Body of pancreas (tissue), 4 donors: ENCODE measurements around the gene ADIG.

ENCODE experiments used
- POLR2A ChIP-seq, 3 donors: fragments of 450-650 bp; IDR thresholded peaks; one replicate each; pipeline ENCODE4 v1.6.1; 2016; ENCODE audit warnings: antibody characterized with exemption in 3 of 3, mild to moderate bottlenecking in 2 of 3
- TF ChIP-seq, protein P1 (sequence below), 7 experiments: fragments of 450-650 bp in 4 of 7; fragments of 200-600 bp in 3 of 7; sonication (generic) in 3 of 7; IDR thresholded peaks; one replicate each; pipeline ENCODE4 v1.5.1; 2016 to 2019; ENCODE audit warnings: antibody characterized with exemption in 7 of 7

DNA sequence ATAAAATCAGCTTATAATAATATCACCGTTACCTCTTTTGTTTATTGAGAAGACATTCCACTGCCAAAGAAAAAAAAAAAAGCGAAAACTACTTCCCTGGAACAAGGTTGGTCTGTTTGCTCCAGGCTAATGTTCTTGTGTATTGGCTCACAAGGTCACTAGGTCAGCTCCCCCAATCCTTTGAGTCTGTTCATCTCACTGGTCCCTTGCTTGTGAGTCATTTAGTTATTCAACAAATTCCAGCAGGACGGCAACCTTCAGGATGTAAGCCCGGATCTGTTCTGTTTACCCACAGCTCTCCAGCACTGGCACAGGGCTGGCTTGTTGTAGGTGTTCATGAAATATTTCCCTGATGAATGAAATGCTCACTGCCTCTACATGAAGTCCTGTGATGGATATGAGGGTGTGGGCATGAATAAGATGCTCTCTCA lies 23.9 kb downstream of the ADIG start:
- TF ChIP-seq, protein P1, sequence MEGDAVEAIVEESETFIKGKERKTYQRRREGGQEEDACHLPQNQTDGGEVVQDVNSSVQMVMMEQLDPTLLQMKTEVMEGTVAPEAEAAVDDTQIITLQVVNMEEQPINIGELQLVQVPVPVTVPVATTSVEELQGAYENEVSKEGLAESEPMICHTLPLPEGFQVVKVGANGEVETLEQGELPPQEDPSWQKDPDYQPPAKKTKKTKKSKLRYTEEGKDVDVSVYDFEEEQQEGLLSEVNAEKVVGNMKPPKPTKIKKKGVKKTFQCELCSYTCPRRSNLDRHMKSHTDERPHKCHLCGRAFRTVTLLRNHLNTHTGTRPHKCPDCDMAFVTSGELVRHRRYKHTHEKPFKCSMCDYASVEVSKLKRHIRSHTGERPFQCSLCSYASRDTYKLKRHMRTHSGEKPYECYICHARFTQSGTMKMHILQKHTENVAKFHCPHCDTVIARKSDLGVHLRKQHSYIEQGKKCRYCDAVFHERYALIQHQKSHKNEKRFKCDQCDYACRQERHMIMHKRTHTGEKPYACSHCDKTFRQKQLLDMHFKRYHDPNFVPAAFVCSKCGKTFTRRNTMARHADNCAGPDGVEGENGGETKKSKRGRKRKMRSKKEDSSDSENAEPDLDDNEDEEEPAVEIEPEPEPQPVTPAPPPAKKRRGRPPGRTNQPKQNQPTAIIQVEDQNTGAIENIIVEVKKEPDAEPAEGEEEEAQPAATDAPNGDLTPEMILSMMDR (IDR thresholded peaks at IDR 0.05), result no peak
- TF ChIP-seq POLR2A (IDR thresholded peaks at IDR 0.05), result no peak
